Measurements from ENCODE around the gene PAPPA.

The PAPPA gene

GRCh38 chr9:116312221-116312620, 158.6 kb downstream of the PAPPA start:
- H3K9me3 ChIP-seq (replicated peaks; ENCODE audit: low read length) = no peaks in the 10 kb centered on the region
- no peaks in the 10 kb centered on the region for H3K36me3 ChIP-seq (ENCODE audit: insufficient read depth, low read length)
- peaks cover 39% of the 10 kb centered on the region for H3K27me3 ChIP-seq (ENCODE audit: control insufficient read depth, insufficient read depth, low read length)
- no peaks in the 10 kb centered on the region for H3K4me1 ChIP-seq (ENCODE audit: control insufficient read depth, insufficient read depth, low read length)
- no peak overlapping the region for H3K9ac ChIP-seq (ENCODE audit: low read depth, low read length)
- no peak overlapping the region for H3K4me2 ChIP-seq (ENCODE audit: low read length)
- no peak overlapping the region for H3K4me3 ChIP-seq (ENCODE audit: low read length)

- Histone ChIP-seq H3K4me2 (ENCODE audit: low read length) (no peak overlapping the region), H3K4me3 (ENCODE audit: low read length) (no peak overlapping the region), H3K9me3 (replicated peaks; ENCODE audit: low read length) (no peaks in the 10 kb centered on the region), H3K36me3 (ENCODE audit: insufficient read depth, low read length) (no peaks in the 10 kb centered on the region), H3K4me1 (ENCODE audit: control insufficient read depth, insufficient read depth, low read length) (no peaks in the 10 kb centered on the region), H3K9ac (ENCODE audit: low read depth, low read length) (no peak overlapping the region), H3K27me3 (ENCODE audit: control insufficient read depth, insufficient read depth, low read length) (peaks cover 37% of the 10 kb centered on the region)
Measured at GRCh38 chr9:116313638-116314037, 160.0 kb downstream of the PAPPA start.

DNA sequence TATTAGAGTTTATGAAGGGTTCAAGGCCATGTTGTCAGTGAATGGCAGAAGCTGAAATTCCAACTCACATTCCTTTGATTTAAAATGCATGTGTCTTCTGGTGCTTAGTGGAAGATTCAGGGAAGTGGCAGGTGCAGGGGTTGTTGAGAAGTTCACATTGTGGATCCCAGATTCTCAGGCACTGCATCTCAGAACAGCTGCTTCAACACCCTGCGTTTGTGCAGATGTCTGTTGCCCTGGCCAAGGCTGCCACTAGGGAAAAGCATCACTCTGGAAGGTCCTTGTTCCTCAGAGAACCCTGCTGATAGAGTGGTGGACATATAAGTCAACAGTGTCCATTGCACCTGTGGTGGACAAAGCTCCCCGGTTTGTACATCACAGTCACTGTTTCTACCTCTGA, 162.7 kb downstream of the PAPPA start:
- H3K36me3 ChIP-seq (ENCODE audit: insufficient read depth, low read length) = no peaks in the 10 kb centered on the region
- peaks cover 26% of the 10 kb centered on the region for H3K27me3 ChIP-seq (ENCODE audit: control insufficient read depth, insufficient read depth, low read length)
- H3K4me3 ChIP-seq (ENCODE audit: low read length) = no peak overlapping the region
- H3K9me3 ChIP-seq (replicated peaks; ENCODE audit: low read length) = no peaks in the 10 kb centered on the region
- H3K4me2 ChIP-seq (ENCODE audit: low read length) = no peak overlapping the region
- H3K9ac ChIP-seq (ENCODE audit: low read depth, low read length) = no peak overlapping the region
- H3K4me1 ChIP-seq (ENCODE audit: control insufficient read depth, insufficient read depth, low read length) = no peaks in the 10 kb centered on the region

GRCh38 chr9:116317503-116317902, 163.9 kb downstream of the PAPPA start:
- H3K36me3 ChIP-seq (ENCODE audit: insufficient read depth, low read length) = no peaks in the 10 kb centered on the region
- H3K4me2 ChIP-seq (ENCODE audit: low read length) = no peak overlapping the region
- H3K4me3 ChIP-seq (ENCODE audit: low read length) = no peak overlapping the region
- H3K27me3 ChIP-seq (ENCODE audit: control insufficient read depth, insufficient read depth, low read length) = peaks cover 18% of the 10 kb centered on the region
- no peak overlapping the region for H3K9ac ChIP-seq (ENCODE audit: low read depth, low read length)
- no peaks in the 10 kb centered on the region for H3K4me1 ChIP-seq (ENCODE audit: control insufficient read depth, insufficient read depth, low read length)
- H3K9me3 ChIP-seq (replicated peaks; ENCODE audit: low read length) = no peaks in the 10 kb centered on the region

- no peaks in the 10 kb centered on the region for H3K4me1 ChIP-seq (ENCODE audit: control insufficient read depth, insufficient read depth, low read length)
- H3K9ac ChIP-seq (ENCODE audit: low read depth, low read length) = no peak overlapping the region
- no peaks in the 10 kb centered on the region for H3K36me3 ChIP-seq (ENCODE audit: insufficient read depth, low read length)
- H3K4me3 ChIP-seq (ENCODE audit: low read length) = no peak overlapping the region
- no peak overlapping the region for H3K4me2 ChIP-seq (ENCODE audit: low read length)
- H3K27me3 ChIP-seq (ENCODE audit: control insufficient read depth, insufficient read depth, low read length) = peaks cover 23% of the 10 kb centered on the region
- H3K9me3 ChIP-seq (replicated peaks; ENCODE audit: low read length) = no peaks in the 10 kb centered on the region
Measured at GRCh38 chr9:116318468-116319374, 165.1 kb downstream of the PAPPA start.

DNA sequence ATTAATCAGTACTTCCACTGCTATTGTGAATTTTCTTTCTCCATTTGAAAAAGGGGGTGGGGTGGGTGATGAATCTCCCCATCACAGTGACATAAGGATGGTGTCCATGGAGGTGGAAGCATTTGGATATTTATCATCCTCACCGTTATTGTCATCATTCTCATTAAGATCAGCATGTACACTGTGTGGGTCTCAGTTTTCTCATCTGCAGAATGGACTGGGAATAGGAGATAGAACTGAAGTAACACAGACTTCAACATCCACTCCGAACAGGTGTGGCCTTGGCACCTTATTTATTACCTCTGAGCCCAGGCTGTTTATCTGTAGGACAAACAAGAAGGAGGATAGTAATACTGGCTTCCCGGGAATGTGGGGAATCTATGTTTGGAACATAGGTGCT, 165.9 kb downstream of the PAPPA start:
- Histone ChIP-seq H3K36me3 (ENCODE audit: insufficient read depth, low read length) (no peaks in the 10 kb centered on the region), H3K9ac (ENCODE audit: low read depth, low read length) (no peak overlapping the region), H3K27me3 (ENCODE audit: control insufficient read depth, insufficient read depth, low read length) (peaks cover 26% of the 10 kb centered on the region), H3K4me3 (ENCODE audit: low read length) (no peak overlapping the region), H3K4me2 (ENCODE audit: low read length) (no peak overlapping the region), H3K4me1 (ENCODE audit: control insufficient read depth, insufficient read depth, low read length) (no peaks in the 10 kb centered on the region), H3K9me3 (replicated peaks; ENCODE audit: low read length) (no peaks in the 10 kb centered on the region)

- peaks cover 27% of the 10 kb centered on the region for H3K27me3 ChIP-seq (ENCODE audit: control insufficient read depth, insufficient read depth, low read length)
- no peak overlapping the region for H3K4me2 ChIP-seq (ENCODE audit: low read length)
- no peaks in the 10 kb centered on the region for H3K9me3 ChIP-seq (replicated peaks; ENCODE audit: low read length)
- H3K36me3 ChIP-seq (ENCODE audit: insufficient read depth, low read length) = no peaks in the 10 kb centered on the region
- no peak overlapping the region for H3K4me3 ChIP-seq (ENCODE audit: low read length)
- H3K9ac ChIP-seq (ENCODE audit: low read depth, low read length) = no peak overlapping the region
- H3K4me1 ChIP-seq (ENCODE audit: control insufficient read depth, insufficient read depth, low read length) = no peaks in the 10 kb centered on the region
Measured at GRCh38 chr9:116320290-116320689, 166.7 kb downstream of the PAPPA start.

GRCh38 chr9:116322521-116322920, 168.9 kb downstream of the PAPPA start:
- no peak overlapping the region for H3K4me3 ChIP-seq (ENCODE audit: low read length)

GRCh38 chr9:116323012-116323411, 169.4 kb downstream of the PAPPA start:
- peaks cover 28% of the 10 kb centered on the region for H3K27me3 ChIP-seq (ENCODE audit: control insufficient read depth, insufficient read depth, low read length)
- H3K4me2 ChIP-seq (ENCODE audit: low read length) = no peak overlapping the region
- no peak overlapping the region for H3K4me3 ChIP-seq (ENCODE audit: low read length)
- H3K36me3 ChIP-seq (ENCODE audit: insufficient read depth, low read length) = no peaks in the 10 kb centered on the region
- no peaks in the 10 kb centered on the region for H3K4me1 ChIP-seq (ENCODE audit: control insufficient read depth, insufficient read depth, low read length)
- no peak overlapping the region for H3K9ac ChIP-seq (ENCODE audit: low read depth, low read length)
- no peaks in the 10 kb centered on the region for H3K9me3 ChIP-seq (replicated peaks; ENCODE audit: low read length)

More at GRCh38 chr9:116322521-116322920, 168.9 kb downstream of the PAPPA start:
- Histone ChIP-seq H3K27me3 (ENCODE audit: control insufficient read depth, insufficient read depth, low read length) (peaks cover 25% of the 10 kb centered on the region), H3K9me3 (replicated peaks; ENCODE audit: low read length) (no peaks in the 10 kb centered on the region), H3K4me1 (ENCODE audit: control insufficient read depth, insufficient read depth, low read length) (no peaks in the 10 kb centered on the region), H3K36me3 (ENCODE audit: insufficient read depth, low read length) (no peaks in the 10 kb centered on the region), H3K9ac (ENCODE audit: low read depth, low read length) (no peak overlapping the region), H3K4me2 (ENCODE audit: low read length) (no peak overlapping the region)

- Histone ChIP-seq H3K36me3 (ENCODE audit: insufficient read depth, low read length) (no peaks in the 10 kb centered on the region), H3K9me3 (replicated peaks; ENCODE audit: low read length) (no peaks in the 10 kb centered on the region), H3K4me2 (ENCODE audit: low read length) (no peak overlapping the region), H3K27me3 (ENCODE audit: control insufficient read depth, insufficient read depth, low read length) (peaks cover 28% of the 10 kb centered on the region), H3K4me1 (ENCODE audit: control insufficient read depth, insufficient read depth, low read length) (no peaks in the 10 kb centered on the region), H3K4me3 (ENCODE audit: low read length) (no peak overlapping the region), H3K9ac (ENCODE audit: low read depth, low read length) (no peak overlapping the region)
Measured at GRCh38 chr9:116323571-116323970, 170.0 kb downstream of the PAPPA start.

DNA sequence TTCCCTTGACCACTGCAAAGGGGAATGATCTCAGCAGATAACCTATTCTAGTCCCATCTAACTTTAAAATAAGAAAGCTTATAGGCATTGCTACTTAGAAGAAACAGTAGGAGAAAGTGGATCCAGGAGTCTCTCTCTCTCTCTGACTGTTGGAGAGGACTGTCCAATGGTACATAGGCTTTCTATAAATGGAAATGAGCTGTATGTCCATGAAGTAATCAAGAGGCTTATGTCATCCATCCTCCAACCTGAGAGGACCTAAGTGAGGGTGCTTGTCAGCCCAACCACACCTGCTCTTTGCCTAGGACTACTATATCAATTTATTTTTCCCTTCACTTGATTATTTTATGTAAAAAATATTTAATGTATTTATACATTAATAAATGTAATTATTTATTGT, 172.3 kb downstream of the PAPPA start:
- H3K4me2 ChIP-seq (ENCODE audit: low read length) = no peak overlapping the region
- no peaks in the 10 kb centered on the region for H3K4me1 ChIP-seq (ENCODE audit: control insufficient read depth, insufficient read depth, low read length)
- H3K27me3 ChIP-seq (ENCODE audit: control insufficient read depth, insufficient read depth, low read length) = peaks cover 38% of the 10 kb centered on the region
- H3K9ac ChIP-seq (ENCODE audit: low read depth, low read length) = no peak overlapping the region
- H3K36me3 ChIP-seq (ENCODE audit: insufficient read depth, low read length) = no peaks in the 10 kb centered on the region
- H3K4me3 ChIP-seq (ENCODE audit: low read length) = no peak overlapping the region
- H3K9me3 ChIP-seq (replicated peaks; ENCODE audit: low read length) = no peaks in the 10 kb centered on the region

Measured in skeletal muscle satellite cell (primary cell).